GM12891 (cell line): Measurements from ENCODE around the gene COL6A2.
"Not testable (repeated sequence)": the region's sequence is repeated elsewhere in the genome, so short reads cannot be mapped to it uniquely, and the experiment has no call there.

Experiments used
- DNase-seq: peaks from one replicate; pipeline ENCODE4 v3.0.0; 2011; ENCODE audit warnings: low spot score; ENCODE audit not compliant: insufficient read length
- FAIRE-seq: peaks from 2 replicates; lab custom pipeline; 2011; peaks lifted over from hg19 to GRCh38; lab: Jason Lieb, UNC
- PAX5 ChIP-seq: IDR thresholded peaks from 2 replicates; pipeline ENCODE4 v1.6.1; 2011; ENCODE audit warnings: low read length, moderate library complexity, mild to moderate bottlenecking; ENCODE audit not compliant: insufficient read depth, severe bottlenecking
- POLR2A ChIP-seq: IDR thresholded peaks from 2 replicates; pipeline ENCODE4 v1.6.1; 2011; ENCODE audit warnings: low read depth, low read length, control low read depth
- POLR2AphosphoS5 ChIP-seq: IDR thresholded peaks from 2 replicates; pipeline ENCODE4 v1.6.1; 2011; ENCODE audit warnings: low read depth, low read length, control low read depth
- POU2F2 ChIP-seq: IDR thresholded peaks from 2 replicates; pipeline ENCODE4 v1.6.1; 2011; ENCODE audit warnings: low read depth, mild to moderate bottlenecking, control low read depth, low read length, moderate library complexity
- SPI1 ChIP-seq: IDR thresholded peaks from 2 replicates; pipeline ENCODE4 v1.6.1; 2011; ENCODE audit warnings: low read depth, low read length, control low read depth
- TAF1 ChIP-seq: IDR thresholded peaks from 2 replicates; pipeline ENCODE4 v1.6.1; 2011; ENCODE audit warnings: low read depth, low read length, control low read depth

COL6A2 gene

GRCh38 chr21:46129846-46130651, 32.1 kb downstream of the COL6A2 start:
- no peak for FAIRE-seq
- no peak for TF ChIP-seq POU2F2
- no peak for TF ChIP-seq SPI1
- TF ChIP-seq PAX5: no peak
- TF ChIP-seq TAF1: no peak
- TF ChIP-seq POLR2AphosphoS5: no peak
- no peak for TF ChIP-seq POLR2A
- no peak for DNase-seq

GRCh38 chr21:46130831-46131587, 33.1 kb downstream of the COL6A2 start:
- FAIRE-seq (no peak), DNase-seq (no peak)
- TF ChIP-seq POLR2AphosphoS5: no peak
- no peak for TF ChIP-seq SPI1
- no peak for TF ChIP-seq TAF1
- TF ChIP-seq PAX5: no peak
- no peak for TF ChIP-seq POU2F2
- TF ChIP-seq POLR2A: no peak

- FAIRE-seq (no peak), DNase-seq (no peak)
- TF ChIP-seq POLR2A (no peak), POLR2AphosphoS5 (no peak), SPI1 (no peak), POU2F2 (no peak), TAF1 (no peak)
Observed at GRCh38 chr21:46131588-46131837, 33.6 kb downstream of the COL6A2 start.

DNA sequence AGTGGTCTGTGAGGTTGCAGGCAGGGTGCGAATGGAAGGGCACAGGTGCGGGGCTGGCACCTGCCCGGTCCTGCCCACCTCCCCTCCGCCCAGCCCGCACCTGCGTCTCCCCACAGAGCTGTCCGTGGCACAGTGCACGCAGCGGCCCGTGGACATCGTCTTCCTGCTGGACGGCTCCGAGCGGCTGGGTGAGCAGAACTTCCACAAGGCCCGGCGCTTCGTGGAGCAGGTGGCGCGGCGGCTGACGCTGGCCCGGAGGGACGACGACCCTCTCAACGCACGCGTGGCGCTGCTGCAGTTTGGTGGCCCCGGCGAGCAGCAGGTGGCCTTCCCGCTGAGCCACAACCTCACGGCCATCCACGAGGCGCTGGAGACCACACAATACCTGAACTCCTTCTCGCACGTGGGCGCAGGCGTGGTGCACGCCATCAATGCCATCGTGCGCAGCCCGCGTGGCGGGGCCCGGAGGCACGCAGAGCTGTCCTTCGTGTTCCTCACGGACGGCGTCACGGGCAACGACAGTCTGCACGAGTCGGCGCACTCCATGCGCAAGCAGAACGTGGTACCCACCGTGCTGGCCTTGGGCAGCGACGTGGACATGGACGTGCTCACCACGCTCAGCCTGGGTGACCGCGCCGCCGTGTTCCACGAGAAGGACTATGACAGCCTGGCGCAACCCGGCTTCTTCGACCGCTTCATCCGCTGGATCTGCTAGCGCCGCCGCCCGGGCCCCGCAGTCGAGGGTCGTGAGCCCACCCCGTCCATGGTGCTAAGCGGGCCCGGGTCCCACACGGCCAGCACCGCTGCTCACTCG, 34.1 kb downstream of the COL6A2 start:
- FAIRE-seq: no peak
- TF ChIP-seq PAX5 (no peak), TAF1 (no peak), POLR2AphosphoS5 (no peak), POU2F2 (no peak), SPI1 (no peak), POLR2A (no peak)
- no peak for DNase-seq

GRCh38 chr21:46135782-46136395, 38.0 kb downstream of the COL6A2 start:
- TF ChIP-seq POLR2AphosphoS5 (no peak), POU2F2 (no peak), SPI1 (no peak), POLR2A (no peak), TAF1 (no peak), PAX5 (no peak)
- FAIRE-seq (no peak), DNase-seq (no peak)

DNA sequence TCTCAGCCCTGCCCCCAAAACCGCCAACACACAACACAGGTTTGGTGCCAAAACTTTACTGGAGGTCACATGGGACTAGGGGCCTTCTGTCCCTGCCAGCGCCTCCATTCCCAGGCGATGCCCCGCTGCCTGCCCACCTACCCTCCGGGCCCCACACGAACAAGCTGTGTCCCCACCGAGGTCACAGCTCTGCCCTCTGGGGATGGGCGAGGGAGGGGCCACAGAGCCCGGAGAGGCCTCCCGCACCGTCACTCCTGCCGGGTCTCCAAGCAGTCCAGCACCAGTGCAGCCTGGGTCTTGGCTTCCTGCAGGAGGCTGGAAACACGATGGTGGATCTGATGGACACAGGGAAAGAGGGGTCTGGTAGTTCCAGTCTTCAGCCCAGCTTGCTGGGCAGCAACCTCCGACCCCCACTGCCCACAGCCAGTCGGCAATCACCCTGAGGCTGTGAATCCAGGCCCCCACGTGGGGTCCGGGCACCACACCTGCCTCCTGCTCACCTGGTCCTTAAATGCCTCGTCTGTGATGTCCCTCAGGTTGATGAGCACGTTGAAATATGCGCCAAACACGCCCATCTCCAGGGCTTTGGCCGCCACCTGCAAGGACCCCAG, 38.9 kb downstream of the COL6A2 start:
- TF ChIP-seq TAF1: no peak
- no peak for TF ChIP-seq POLR2AphosphoS5
- TF ChIP-seq POU2F2: no peak
- TF ChIP-seq POLR2A: no peak
- no peak for TF ChIP-seq SPI1
- TF ChIP-seq PAX5: no peak
- no peak for DNase-seq
- FAIRE-seq: no peak

- FAIRE-seq: no peak
- DNase-seq: no peak
- TF ChIP-seq PAX5 (no peak), TAF1 (no peak), SPI1 (no peak), POLR2A (no peak), POU2F2 (no peak), POLR2AphosphoS5 (no peak)
Observed at GRCh38 chr21:46137908-46138307, 40.0 kb downstream of the COL6A2 start.

- FAIRE-seq: no peak
Observed at GRCh38 chr21:46138383-46138970, 40.6 kb downstream of the COL6A2 start.

DNA sequence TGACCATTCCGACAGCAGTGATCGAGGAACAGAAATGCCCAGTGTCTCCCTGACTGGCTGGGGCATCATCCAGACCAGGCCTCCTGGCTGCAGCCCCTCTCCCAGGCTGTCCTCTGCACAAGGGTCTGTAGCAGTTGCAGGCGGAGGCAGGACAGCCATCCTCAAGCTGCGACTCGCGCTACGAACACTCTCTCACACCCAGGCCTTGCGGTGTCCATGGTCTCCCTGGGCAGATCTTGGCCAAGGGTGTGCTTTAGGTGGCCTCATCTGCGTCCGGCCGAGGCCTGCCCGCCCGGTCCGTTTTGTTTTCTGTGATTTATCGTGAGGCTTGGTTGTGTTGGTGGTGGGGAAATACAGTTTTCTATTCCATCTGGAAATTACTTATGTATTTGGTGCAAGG, 41.8 kb downstream of the COL6A2 start:
- DNase-seq (no peak), FAIRE-seq (no peak)
- no peak for TF ChIP-seq POU2F2

More at GRCh38 chr21:46138383-46138970, 40.6 kb downstream of the COL6A2 start:
- DNase-seq: no peak
- TF ChIP-seq PAX5 (no peak), SPI1 (no peak), POLR2A (no peak), TAF1 (no peak), POLR2AphosphoS5 (no peak), POU2F2 (no peak)

DNA sequence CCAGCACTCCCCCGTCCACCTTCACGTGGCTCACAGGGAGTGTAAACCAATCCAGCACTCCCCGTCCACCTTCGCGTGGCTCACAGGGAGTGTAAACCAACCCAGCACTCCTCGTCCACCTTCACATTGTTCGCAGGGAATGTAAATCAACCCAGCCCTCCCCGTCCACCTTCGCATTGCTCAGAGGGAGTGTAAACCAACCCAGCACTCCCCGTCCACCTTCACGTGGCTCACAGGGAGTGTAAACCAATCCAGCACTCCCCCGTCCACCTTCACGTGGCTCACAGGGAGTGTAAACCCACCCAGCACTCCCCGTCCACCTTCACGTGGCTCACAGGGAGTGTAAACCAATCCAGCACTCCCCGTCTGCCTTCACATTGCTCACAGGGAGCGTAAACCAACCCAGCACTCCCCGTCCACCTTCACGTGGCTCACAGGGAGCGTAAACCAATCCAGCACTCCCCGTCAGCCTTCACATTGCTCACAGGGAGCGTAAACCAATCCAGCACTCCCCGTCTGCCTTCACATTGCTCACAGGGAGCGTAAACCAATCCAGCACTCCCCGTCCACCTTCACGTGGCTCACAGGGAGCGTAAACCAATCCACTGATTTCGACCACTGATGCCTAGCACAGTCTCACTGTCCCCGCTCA, 42.6 kb downstream of the COL6A2 start:
- DNase-seq: not testable (repeated sequence)
- peak; percentile 63 for FAIRE-seq
